A549 (cell line): Measurements from ENCODE around the gene CASP10. TPM values are rescaled to one million over a fixed set of nuclear protein-coding genes. Genes with fewer than 3 reads are reported as not detected.

Experiments used
- ATAC-seq, 2 experiments: fragments of 200-7000 bp in 1 of 2; fragments of >200 bp in 1 of 2; cut with Nextera tagmentation in 1 of 2; cut with Tn5 transposase in 1 of 2; 3 replicates each; pipeline versions ENCODE4 v1.8.0 to v1.9.1; 2018 to 2020; ENCODE audit warnings: mild to moderate bottlenecking in 1 of 2, moderate library complexity in 1 of 2
- CTCF ChIA-PET: fragments of 300-600 bp; sonication (Branson Sonifier 250); formaldehyde crosslinking; extraction: SDS; loops from one replicate; lab custom pipeline; 2021; ENCODE audit warnings: antibody characterized with exemption, inconsistent platforms; lab: Yijun Ruan, JAX
- POLR2A ChIA-PET: fragments of 350-600 bp; formaldehyde crosslinking; extraction: SDS; loops from one replicate; lab custom pipeline; 2021; ENCODE audit warnings: antibody characterized with exemption, inconsistent platforms; lab: Yijun Ruan, JAX
- DNase-seq, 2 experiments: peaks; one replicate each; pipeline versions ENCODE4 v3.0.0 to v3.0.0-alpha.2; 2011 to 2016; ENCODE audit warnings: low read depth in 1 of 2, low spot score in 1 of 2
- FAIRE-seq: peaks from 2 replicates; lab custom pipeline; 2011; peaks lifted over from hg19 to GRCh38; lab: Jason Lieb, UNC
- H3K27ac ChIP-seq, 2 experiments: fragments of >200 bp; sonication (Bioruptor Twin); formaldehyde crosslinking; 3 replicates each; pipeline ENCODE4 v1.5.1; 2016 to 2017
- H3K4me1 ChIP-seq: fragments of >200 bp; sonication (Bioruptor Twin); formaldehyde crosslinking; 3 replicates; pipeline ENCODE4 v1.6.1; 2016
- H3K4me2 ChIP-seq: fragments of >200 bp; sonication (Bioruptor Twin); formaldehyde crosslinking; 3 replicates; pipeline ENCODE4 v1.6.1; 2016
- H3K4me3 ChIP-seq: fragments of >200 bp; sonication (Bioruptor Twin); formaldehyde crosslinking; 3 replicates; pipeline ENCODE4 v1.5.1; 2016
- H3K9me3 ChIP-seq: fragments of >200 bp; sonication (Bioruptor Twin); formaldehyde crosslinking; 3 replicates; pipeline ENCODE4 v1.6.1; 2016
- CEBPB ChIP-seq, 2 experiments: fragments of >200 bp in 1 of 2; sonication (Bioruptor Twin) in 1 of 2; formaldehyde crosslinking in 1 of 2; IDR thresholded peaks; 2 replicates each; pipeline ENCODE4 v1.6.1; 2012 to 2016
- CHD2 ChIP-seq: fragments of 150-350 bp; IDR thresholded peaks from 2 replicates; pipeline ENCODE4 v1.6.1; 2014; ENCODE audit warnings: low read length; ENCODE audit not compliant: partially characterized antibody
- FOXS1 ChIP-seq: fragments of 250-450 bp; sonication (Bioruptor Pico); IDR thresholded peaks from 2 replicates; pipeline ENCODE4 v1.5.0; 2020; ENCODE audit warnings: mild to moderate bottlenecking, moderate library complexity
- GATA3 ChIP-seq: IDR thresholded peaks from 2 replicates; pipeline ENCODE4 v1.6.1; 2012; ENCODE audit warnings: borderline replicate concordance
- HEYL ChIP-seq: fragments of 250-450 bp; sonication (Bioruptor Pico); IDR thresholded peaks from 2 replicates; pipeline ENCODE4 v1.8.0; 2021; ENCODE audit warnings: mild to moderate bottlenecking, moderate library complexity
- HOXA7 ChIP-seq: fragments of 250-450 bp; sonication (Bioruptor Pico); IDR thresholded peaks from 2 replicates; pipeline ENCODE4 v1.5.0; 2020; ENCODE audit warnings: mild to moderate bottlenecking, moderate library complexity
- HOXB13 ChIP-seq: fragments of 250-450 bp; sonication (Bioruptor Pico); IDR thresholded peaks from 2 replicates; pipeline ENCODE4 v1.5.0; 2020; ENCODE audit warnings: low read depth, mild to moderate bottlenecking, moderate library complexity
- JUN ChIP-seq, 2 experiments: fragments of >200 bp; sonication (Bioruptor Twin); formaldehyde crosslinking; IDR thresholded peaks; 2 replicates in 1 of 2; 3 replicates in 1 of 2; pipeline ENCODE4 v1.6.1; 2016 to 2017
- JUNB ChIP-seq: fragments of >200 bp; sonication (Bioruptor Twin); formaldehyde crosslinking; IDR thresholded peaks from 2 replicates; pipeline ENCODE4 v1.6.1; 2016
- KDM1A ChIP-seq: fragments of 200-600 bp; sonication (generic); IDR thresholded peaks from 2 replicates; pipeline ENCODE4 v1.6.1; 2016; ENCODE audit warnings: low read depth, mild to moderate bottlenecking
- KDM5A ChIP-seq: fragments of 200-600 bp; sonication (generic); IDR thresholded peaks from 2 replicates; pipeline ENCODE4 v1.6.1; 2016; ENCODE audit warnings: antibody characterized with exemption, mild to moderate bottlenecking
- MAFK ChIP-seq: fragments of 450-650 bp; IDR thresholded peaks from 2 replicates; pipeline ENCODE4 v1.6.1; 2014; ENCODE audit not compliant: partially characterized antibody
- MAZ ChIP-seq: fragments of 150-350 bp; IDR thresholded peaks from 2 replicates; pipeline ENCODE4 v1.6.1; 2014; ENCODE audit warnings: antibody characterized with exemption, low read depth, low read length, borderline replicate concordance
- NPAS2 ChIP-seq: fragments of 250-450 bp; sonication (Bioruptor Pico); IDR thresholded peaks from 2 replicates; pipeline ENCODE4 v1.8.0; 2022; ENCODE audit warnings: mild to moderate bottlenecking, moderate library complexity, borderline replicate concordance
- NR3C1 ChIP-seq: fragments of >200 bp; sonication (Bioruptor Twin); formaldehyde crosslinking; IDR thresholded peaks from 3 replicates; pipeline ENCODE4 v1.6.1; 2017
- PHF8 ChIP-seq: fragments of 200-600 bp; sonication (generic); IDR thresholded peaks from 2 replicates; pipeline ENCODE4 v1.6.1; 2016; ENCODE audit warnings: low read depth, mild to moderate bottlenecking, antibody characterized with exemption, moderate library complexity, borderline replicate concordance
- POLR2AphosphoS2 ChIP-seq: conservative IDR thresholded peaks from 2 replicates; pipeline ENCODE4 v1.6.1; 2012; ENCODE audit warnings: low read length, improper control_type of control experiment, inconsistent platforms
- RAD21 ChIP-seq, 2 experiments: fragments of >200 bp in 1 of 2; sonication (Bioruptor Twin) in 1 of 2; formaldehyde crosslinking in 1 of 2; IDR thresholded peaks in 1 of 2; conservative IDR thresholded peaks in 1 of 2; 2 replicates in 1 of 2; 3 replicates in 1 of 2; pipeline ENCODE4 v1.6.1; 2012 to 2018; ENCODE audit warnings: inconsistent platforms in 1 of 2
- RARB ChIP-seq: fragments of 250-450 bp; sonication (Bioruptor Pico); IDR thresholded peaks from 2 replicates; pipeline ENCODE4 v1.8.0; 2021; ENCODE audit warnings: mild to moderate bottlenecking, moderate library complexity
- RFX5 ChIP-seq: fragments of 450-650 bp; IDR thresholded peaks from 2 replicates; pipeline ENCODE4 v1.7.1; 2014; ENCODE audit warnings: antibody characterized with exemption, mild to moderate bottlenecking, moderate library complexity
- RNF2 ChIP-seq: fragments of 200-600 bp; sonication (generic); IDR thresholded peaks from 2 replicates; pipeline ENCODE4 v1.6.1; 2016; ENCODE audit warnings: low read depth, mild to moderate bottlenecking, antibody characterized with exemption, moderate library complexity, borderline replicate concordance
- SMC3 ChIP-seq: fragments of >200 bp; sonication (Bioruptor Twin); formaldehyde crosslinking; IDR thresholded peaks from 3 replicates; pipeline ENCODE4 v1.6.1; 2018; ENCODE audit warnings: inconsistent platforms
- SREBF2 ChIP-seq: fragments of 450-650 bp; IDR thresholded peaks from 2 replicates; pipeline ENCODE4 v1.6.1; 2014; ENCODE audit warnings: mild to moderate bottlenecking, moderate library complexity
- WGBS: methylation state at CpG from one replicate; pipeline ENCODE4 v1.1.6; 2017; ENCODE audit errors: missing lambda C conversion rate; 5-methylcytosine and 5-hydroxymethylcytosine counted together
- polyA plus RNA-seq, 4 experiments: library from polyadenylated mRNA; depleted of rRNA in 3 of 4; stranded (reverse); fragments of >200 nt; fragmentation: RNase III in 1 of 4; extraction: RNeasy Plus Mini Kit Qiagen cat#74134 plus additional on column Dnase treatment in 1 of 4; gene quantifications; 2 replicates in 3 of 4; 3 replicates in 1 of 4; pipeline ENCODE4 v1.2.3, GENCODE V29; 2011 to 2017
- TF ChIP-seq, protein P1 (sequence below): fragments of 250-450 bp; sonication (Bioruptor Pico); IDR thresholded peaks from 2 replicates; pipeline ENCODE4 v1.5.0; 2020; ENCODE audit warnings: low read depth, mild to moderate bottlenecking, moderate library complexity
- TF ChIP-seq, protein P2 (sequence below): fragments of >200 bp; sonication (Bioruptor Twin); formaldehyde crosslinking; IDR thresholded peaks from 3 replicates; pipeline ENCODE4 v1.5.1; 2016
- TF ChIP-seq, protein P3 (sequence below): fragments of 450-650 bp; IDR thresholded peaks from 2 replicates; pipeline ENCODE4 v1.6.1; 2014; ENCODE audit warnings: antibody characterized with exemption
- TF ChIP-seq, protein P4 (sequence below): fragments of >200 bp; sonication (Bioruptor Twin); formaldehyde crosslinking; IDR thresholded peaks from 3 replicates; pipeline ENCODE4 v1.6.1; 2016

Gene CASP10
- polyA plus RNA-seq, 2 of the 4 experiments (the other 2 are of a cell fraction), result 3.0 to 6.5 TPM

DNA sequence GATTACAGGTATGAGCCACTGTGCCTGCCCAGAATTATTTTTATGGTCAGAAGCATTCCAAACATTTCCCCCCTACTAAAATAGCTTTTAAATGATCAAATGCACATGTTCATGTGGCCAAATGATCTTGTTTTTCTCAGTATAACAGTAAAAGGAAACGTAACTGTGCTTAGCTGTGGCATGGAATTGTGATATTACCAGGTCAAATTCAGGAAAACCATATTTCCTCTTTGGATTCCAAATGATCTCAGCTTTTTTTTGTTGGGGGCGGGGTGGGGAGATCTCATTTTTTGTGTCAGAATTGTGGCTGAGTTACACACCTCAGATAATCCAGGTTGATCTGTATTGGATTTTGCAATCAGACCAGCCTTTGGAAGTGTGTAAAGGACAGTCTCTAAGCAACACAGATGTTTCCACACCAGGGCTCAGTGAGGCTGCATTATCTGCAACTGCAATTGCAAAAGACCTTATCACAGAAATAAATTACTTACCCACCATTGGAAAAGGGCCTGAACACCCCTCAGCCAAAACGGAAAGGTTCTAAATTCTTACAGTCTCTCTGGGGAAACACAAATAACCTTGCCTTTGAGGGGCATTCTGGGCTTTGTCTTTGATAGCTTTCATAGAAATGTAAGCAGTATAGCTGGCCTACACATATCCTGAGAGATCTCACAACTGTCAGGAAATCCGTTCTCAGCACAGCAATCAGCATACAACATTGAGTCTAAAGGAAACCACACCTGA is 8.4 kb downstream of the CASP10 start:
- no peak overlapping the region for H3K4me2 ChIP-seq
- DNase-seq, result no peak
- no peak for TF ChIP-seq SMC3
- TF ChIP-seq HEYL (CRISPR knock-in tag), result no peak
- TF ChIP-seq, protein P1, sequence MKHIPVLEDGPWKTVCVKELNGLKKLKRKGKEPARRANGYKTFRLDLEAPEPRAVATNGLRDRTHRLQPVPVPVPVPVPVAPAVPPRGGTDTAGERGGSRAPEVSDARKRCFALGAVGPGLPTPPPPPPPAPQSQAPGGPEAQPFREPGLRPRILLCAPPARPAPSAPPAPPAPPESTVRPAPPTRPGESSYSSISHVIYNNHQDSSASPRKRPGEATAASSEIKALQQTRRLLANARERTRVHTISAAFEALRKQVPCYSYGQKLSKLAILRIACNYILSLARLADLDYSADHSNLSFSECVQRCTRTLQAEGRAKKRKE (CRISPR knock-in tag), result no peak
- no peak for TF ChIP-seq NPAS2 (CRISPR knock-in tag)
- no peak for TF ChIP-seq HOXB13 (CRISPR knock-in tag)
- TF ChIP-seq KDM1A, result no peak
- TF ChIP-seq, all 56 proteins: peak for 0
- ChIA-PET CTCF (interaction anchor here (1.1 to 1.6 kb wide), 4 partner anchors 8 to 286 kb away, joined by 3 to 8 read pairs (median 5); partner anchors contain the start of gene CASP10), POLR2A (no interaction called here)
- Histone ChIP-seq H3K9me3 (no peaks in the 10 kb centered on the region), H3K4me1 (no peaks in the 10 kb centered on the region), H3K27ac (no peak overlapping the region), H3K4me3 (no peak overlapping the region)
- FAIRE-seq (no peak), ATAC-seq (no peak)
- WGBS, result 76% methylated on average over 4 of the region's 4 CpGs

DNA sequence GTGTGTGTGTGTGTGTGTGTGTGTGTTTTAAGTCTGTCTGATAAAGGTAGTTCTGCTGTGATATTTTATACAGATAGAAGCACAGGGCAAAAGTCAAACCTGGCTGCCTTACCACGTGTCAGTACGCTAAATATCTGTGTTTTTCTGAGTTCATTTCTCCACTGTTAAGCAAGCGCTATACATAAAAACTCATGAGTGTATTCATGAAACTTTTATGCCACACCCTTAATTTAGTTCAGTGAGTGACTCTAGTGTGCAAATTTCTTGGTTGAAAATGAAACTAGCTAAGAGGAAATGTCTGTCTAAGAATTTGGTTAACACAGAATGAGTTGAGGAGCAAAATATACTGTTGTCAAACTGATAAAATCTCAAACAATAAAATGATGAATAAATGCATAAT is 11.2 kb downstream of the CASP10 start:
- ATAC-seq (no peak), FAIRE-seq (no peak), DNase-seq (no peak)
- H3K4me3 ChIP-seq, result no peak overlapping the region
- TF ChIP-seq KDM1A, result no peak
- no peak for TF ChIP-seq HOXA7 (CRISPR knock-in tag)
- no peak for TF ChIP-seq PHF8
- TF ChIP-seq, protein P2, sequence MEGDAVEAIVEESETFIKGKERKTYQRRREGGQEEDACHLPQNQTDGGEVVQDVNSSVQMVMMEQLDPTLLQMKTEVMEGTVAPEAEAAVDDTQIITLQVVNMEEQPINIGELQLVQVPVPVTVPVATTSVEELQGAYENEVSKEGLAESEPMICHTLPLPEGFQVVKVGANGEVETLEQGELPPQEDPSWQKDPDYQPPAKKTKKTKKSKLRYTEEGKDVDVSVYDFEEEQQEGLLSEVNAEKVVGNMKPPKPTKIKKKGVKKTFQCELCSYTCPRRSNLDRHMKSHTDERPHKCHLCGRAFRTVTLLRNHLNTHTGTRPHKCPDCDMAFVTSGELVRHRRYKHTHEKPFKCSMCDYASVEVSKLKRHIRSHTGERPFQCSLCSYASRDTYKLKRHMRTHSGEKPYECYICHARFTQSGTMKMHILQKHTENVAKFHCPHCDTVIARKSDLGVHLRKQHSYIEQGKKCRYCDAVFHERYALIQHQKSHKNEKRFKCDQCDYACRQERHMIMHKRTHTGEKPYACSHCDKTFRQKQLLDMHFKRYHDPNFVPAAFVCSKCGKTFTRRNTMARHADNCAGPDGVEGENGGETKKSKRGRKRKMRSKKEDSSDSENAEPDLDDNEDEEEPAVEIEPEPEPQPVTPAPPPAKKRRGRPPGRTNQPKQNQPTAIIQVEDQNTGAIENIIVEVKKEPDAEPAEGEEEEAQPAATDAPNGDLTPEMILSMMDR, result no peak
- TF ChIP-seq JUN (IDR thresholded peaks at IDR 0.05), result no peak
- TF ChIP-seq RFX5, result no peak
- no peak for TF ChIP-seq RNF2
- H3K9me3 ChIP-seq, result no peaks in the 10 kb centered on the region
- no peaks in the 10 kb centered on the region for H3K4me1 ChIP-seq
- WGBS, result 89% methylated on average over 3 of the region's 3 CpGs
- H3K27ac ChIP-seq, result no peak overlapping the region
- ChIA-PET POLR2A (no interaction called here), CTCF (interaction anchor here (2.0 to 3.7 kb wide), 4 partner anchors 8 to 38 kb away, joined by 9 to 19 read pairs (median 13); partner anchors contain the start of gene CASP10)
- H3K4me2 ChIP-seq, result no peak overlapping the region

DNA sequence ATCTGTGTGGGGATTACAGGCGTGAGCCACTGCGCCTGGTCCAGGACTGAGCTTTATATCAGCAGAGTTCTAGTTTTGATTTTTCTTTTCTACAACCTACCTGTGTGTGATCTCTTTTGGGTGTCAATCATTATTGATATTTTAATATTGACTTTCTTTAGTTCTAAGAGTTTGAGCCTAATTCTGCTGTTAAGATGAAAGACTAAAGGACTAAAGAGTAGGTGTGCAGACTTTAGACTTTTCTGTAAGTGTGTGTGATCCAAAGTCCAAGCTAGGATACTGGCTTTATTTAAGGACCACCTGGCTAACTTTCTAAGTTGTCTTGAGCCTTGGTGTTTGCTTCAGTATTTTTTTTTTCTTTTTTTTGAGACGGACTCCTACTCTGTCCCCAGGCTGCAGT is 12.4 kb downstream of the CASP10 start:
- no peak for FAIRE-seq

More for the DNA sequence above, 12.4 kb downstream of the CASP10 start:
- no peak for ATAC-seq
- POLR2A ChIA-PET, result interaction anchor here (0.8 kb wide), 1 partner anchor 231 kb away, joined by 3 read pairs; no protein-coding TSS in a partner anchor
- CTCF ChIA-PET, result interaction anchor here (0.6 to 3.7 kb wide), 7 partner anchors 9 to 296 kb away, joined by 3 to 19 read pairs (median 10); partner anchors contain the start of gene CASP10
- Histone ChIP-seq H3K9me3 (no peaks in the 10 kb centered on the region), H3K4me1 (no peaks in the 10 kb centered on the region), H3K4me2 (no peak overlapping the region), H3K27ac (no peak overlapping the region), H3K4me3 (no peak overlapping the region)
- DNase-seq, result no peak
- TF ChIP-seq KDM1A (no peak), MAFK (no peak), MAZ (no peak), CHD2 (no peak), POLR2AphosphoS2 (no peak), JUNB (no peak), RARB (CRISPR knock-in tag) (no peak), SREBF2 (no peak), CEBPB (IDR thresholded peaks at IDR 0.05) (no peak), HOXA7 (CRISPR knock-in tag) (no peak), KDM5A (no peak), HEYL (CRISPR knock-in tag) (no peak), JUN (IDR thresholded peaks at IDR 0.05) (no peak), RNF2 (no peak), RAD21 (conservative IDR thresholded peaks at IDR 0.05 in 1 of 2, IDR thresholded peaks at IDR 0.05 in 1 of 2) (no peak), NR3C1 (no peak), GATA3 (no peak), FOXS1 (CRISPR knock-in tag) (no peak)
- TF ChIP-seq, protein P3, sequence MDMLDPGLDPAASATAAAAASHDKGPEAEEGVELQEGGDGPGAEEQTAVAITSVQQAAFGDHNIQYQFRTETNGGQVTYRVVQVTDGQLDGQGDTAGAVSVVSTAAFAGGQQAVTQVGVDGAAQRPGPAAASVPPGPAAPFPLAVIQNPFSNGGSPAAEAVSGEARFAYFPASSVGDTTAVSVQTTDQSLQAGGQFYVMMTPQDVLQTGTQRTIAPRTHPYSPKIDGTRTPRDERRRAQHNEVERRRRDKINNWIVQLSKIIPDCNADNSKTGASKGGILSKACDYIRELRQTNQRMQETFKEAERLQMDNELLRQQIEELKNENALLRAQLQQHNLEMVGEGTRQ, result no peak
- TF ChIP-seq, protein P4, sequence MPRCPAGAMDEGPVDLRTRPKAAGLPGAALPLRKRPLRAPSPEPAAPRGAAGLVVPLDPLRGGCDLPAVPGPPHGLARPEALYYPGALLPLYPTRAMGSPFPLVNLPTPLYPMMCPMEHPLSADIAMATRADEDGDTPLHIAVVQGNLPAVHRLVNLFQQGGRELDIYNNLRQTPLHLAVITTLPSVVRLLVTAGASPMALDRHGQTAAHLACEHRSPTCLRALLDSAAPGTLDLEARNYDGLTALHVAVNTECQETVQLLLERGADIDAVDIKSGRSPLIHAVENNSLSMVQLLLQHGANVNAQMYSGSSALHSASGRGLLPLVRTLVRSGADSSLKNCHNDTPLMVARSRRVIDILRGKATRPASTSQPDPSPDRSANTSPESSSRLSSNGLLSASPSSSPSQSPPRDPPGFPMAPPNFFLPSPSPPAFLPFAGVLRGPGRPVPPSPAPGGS, result no peak
- 84% methylated on average over 3 of the region's 3 CpGs for WGBS
